ENCODE measurements around the gene SLC52A3. TPM values are rescaled to one million over a fixed set of nuclear protein-coding genes. Genes with fewer than 3 reads are reported as not detected.
A peak's percentile ranks its signal among the peaks of the same experiment; 100 is the strongest.
"Not testable (repeated sequence)": the region's sequence is repeated elsewhere in the genome, so short reads cannot be mapped to it uniquely, and the experiment has no call there.

The SLC52A3 gene
- total RNA-seq, result not detected

DNA sequence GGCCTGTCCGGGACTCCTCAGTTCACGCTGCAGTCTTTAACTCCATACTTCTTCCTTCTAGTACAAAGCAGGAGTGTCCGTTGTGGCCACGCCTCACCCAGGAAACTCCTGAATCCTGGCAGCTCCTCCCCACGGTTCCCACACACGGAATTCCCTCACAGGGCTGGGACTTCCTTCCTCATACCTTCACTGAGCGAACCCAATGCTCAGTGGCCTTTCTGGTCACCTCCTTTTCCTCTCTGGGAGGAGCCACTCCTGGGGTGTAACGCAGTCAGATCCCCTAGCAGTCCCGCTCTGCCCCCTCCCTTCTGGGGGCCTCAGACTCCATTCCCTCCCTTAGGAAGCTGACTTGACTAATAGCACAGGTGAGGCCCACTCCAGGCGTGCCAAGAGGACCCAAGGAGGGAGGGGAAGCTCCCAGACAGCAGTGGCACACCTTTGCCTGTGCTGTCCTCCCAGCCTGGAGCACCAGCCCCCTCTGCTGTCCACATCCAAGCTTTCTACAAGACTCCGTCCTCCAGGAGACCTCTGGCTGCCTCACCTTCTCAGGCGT, at the start of gene SLC52A3:
TSS of gene SLC52A3 (minus strand) at position 75 of the 553 bp plus-strand sequence. CDS start 2,726 bp downstream, outside the sequence.
- Mint-ChIP-seq H3K4me1 (no peaks in the 10 kb centered on the region), H3K27me3 (peaks cover 3% of the 10 kb centered on the region), H3K9me3 (no peaks in the 10 kb centered on the region), H3K27ac (no peak within 1 kb of the TSS), H3K4me3 (no peak within 1 kb of the TSS), H3K36me3 (no peaks in the 10 kb centered on the region)
- POLR2A ChIA-PET, result no interaction called here
- ATAC-seq (ENCODE audit: low read depth), result no peak
- DNase-seq, result no peak

DNA sequence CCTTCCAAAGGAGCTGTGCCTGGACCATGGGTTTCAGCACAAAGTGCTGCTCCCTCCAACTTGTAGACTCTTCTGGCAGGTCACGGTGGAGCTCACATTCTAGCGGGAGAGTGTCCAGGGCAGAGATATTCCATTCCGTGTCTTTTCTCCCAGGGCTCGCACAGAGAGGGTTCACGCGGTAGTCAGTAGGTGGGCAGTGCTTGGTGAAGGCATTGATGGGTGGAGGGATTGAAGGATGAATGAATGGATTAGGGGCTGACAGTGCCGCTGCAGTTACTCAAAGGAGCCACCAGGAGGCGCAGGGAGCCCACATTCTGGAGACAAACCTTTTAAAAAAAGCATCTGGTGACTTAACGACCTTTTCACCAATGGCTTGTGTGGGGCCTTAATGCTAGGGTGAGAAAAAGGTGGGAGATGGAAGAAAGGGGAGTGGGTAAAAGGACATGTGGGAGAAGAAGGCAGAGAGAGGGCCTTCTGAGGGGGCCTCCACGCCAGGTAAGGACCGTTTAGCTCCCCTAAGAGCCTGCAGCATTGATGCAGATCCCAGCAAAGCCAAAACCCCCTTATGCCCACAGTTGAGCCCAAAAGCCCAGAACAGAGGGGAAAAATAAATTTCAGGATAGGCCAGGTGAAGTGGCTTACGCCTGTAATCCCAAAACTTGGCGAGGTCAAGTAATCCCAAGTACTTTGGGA, 47.8 kb upstream of the SLC52A3 start:
- Mint-ChIP-seq H3K4me1 (peaks cover 5% of the 10 kb centered on the region), H3K27ac (no peak overlapping the region), H3K9me3 (no peaks in the 10 kb centered on the region), H3K4me3 (no peak overlapping the region), H3K36me3 (no peaks in the 10 kb centered on the region), H3K27me3 (peaks cover 7% of the 10 kb centered on the region)
- ATAC-seq (ENCODE audit: low read depth), result peak; percentile 40
- POLR2A ChIA-PET, result no interaction called here
- peak; percentile 69 for DNase-seq

DNA sequence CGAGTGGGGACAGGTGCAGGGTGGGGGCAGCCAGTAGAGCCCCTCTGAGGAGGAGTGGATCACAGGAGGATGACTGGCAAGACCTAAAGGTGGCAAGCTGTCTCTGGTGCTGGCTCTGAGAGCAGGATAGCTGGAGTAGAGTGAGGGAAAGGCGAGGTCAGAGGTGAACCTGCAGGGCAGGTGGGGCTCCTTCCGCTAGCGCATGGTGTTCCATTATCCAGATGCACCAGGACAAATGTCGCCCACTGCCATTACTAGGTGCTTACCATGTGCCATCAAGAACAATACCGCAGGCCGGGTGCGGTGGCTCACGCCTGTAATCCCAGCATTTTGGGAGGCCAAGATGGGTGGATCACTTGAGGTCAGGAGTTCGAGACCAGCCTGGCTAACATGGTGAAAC, 46.9 kb upstream of the SLC52A3 start:
- DNase-seq (no peak), ATAC-seq (ENCODE audit: low read depth) (no peak)
- H3K9me3 Mint-ChIP-seq, result no peaks in the 10 kb centered on the region
- POLR2A ChIA-PET, result no interaction called here
- no peak overlapping the region for H3K4me3 Mint-ChIP-seq
- peaks cover 12% of the 10 kb centered on the region for H3K27me3 Mint-ChIP-seq
- no peaks in the 10 kb centered on the region for H3K36me3 Mint-ChIP-seq
- no peak overlapping the region for H3K27ac Mint-ChIP-seq
- peaks cover 3% of the 10 kb centered on the region for H3K4me1 Mint-ChIP-seq

DNA sequence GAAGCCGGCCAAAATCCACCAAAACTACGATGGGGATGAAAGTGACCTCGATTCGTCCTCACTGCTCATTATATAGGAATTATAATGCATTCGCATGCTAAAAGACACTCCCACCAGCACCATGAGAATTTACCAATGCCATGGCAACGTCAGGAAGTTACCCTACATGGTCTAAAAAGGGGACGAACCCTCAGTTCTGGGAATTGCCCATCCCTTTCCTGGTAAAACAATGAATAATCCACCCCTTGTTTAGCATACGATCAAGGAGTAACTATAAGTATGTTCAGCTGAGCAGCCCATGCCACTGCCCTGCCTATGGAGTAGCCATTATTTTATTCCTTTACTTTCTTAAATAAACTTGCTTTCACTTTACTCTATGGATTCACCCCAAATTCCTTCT, 45.1 kb upstream of the SLC52A3 start:
- no peak for DNase-seq
- Mint-ChIP-seq H3K4me1 (peaks cover 2% of the 10 kb centered on the region), H3K9me3 (peaks cover 6% of the 10 kb centered on the region), H3K27me3 (peaks cover 10% of the 10 kb centered on the region), H3K27ac (no peak overlapping the region), H3K4me3 (no peak overlapping the region), H3K36me3 (no peaks in the 10 kb centered on the region)
- ATAC-seq (ENCODE audit: low read depth), result no peak
- POLR2A ChIA-PET, result no interaction called here

DNA sequence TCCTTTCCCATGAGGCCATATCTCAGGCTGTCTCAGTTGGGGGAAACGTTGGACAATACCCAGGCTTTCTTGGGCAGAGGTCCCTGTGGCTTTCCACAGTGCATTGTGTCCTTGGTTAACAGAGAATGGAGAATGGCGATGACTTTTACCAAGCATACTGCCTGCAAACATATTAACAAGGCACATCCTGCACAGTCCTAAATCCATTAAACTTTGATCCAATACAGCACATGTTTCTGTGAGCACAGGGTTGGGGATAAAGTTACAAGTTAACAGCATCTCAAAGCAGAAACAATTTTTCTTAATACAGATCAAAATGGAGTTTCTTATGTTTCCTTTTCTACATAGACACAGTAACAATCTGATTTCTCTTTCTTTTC, 44.1 kb upstream of the SLC52A3 start:
- H3K27ac Mint-ChIP-seq; H3K9me3 Mint-ChIP-seq; POLR2A ChIA-PET; H3K36me3 Mint-ChIP-seq; DNase-seq; H3K4me1 Mint-ChIP-seq; H3K4me3 Mint-ChIP-seq; ATAC-seq (ENCODE audit: low read depth): not testable (repeated sequence)
- peaks cover 10% of the 10 kb centered on the region for H3K27me3 Mint-ChIP-seq

DNA sequence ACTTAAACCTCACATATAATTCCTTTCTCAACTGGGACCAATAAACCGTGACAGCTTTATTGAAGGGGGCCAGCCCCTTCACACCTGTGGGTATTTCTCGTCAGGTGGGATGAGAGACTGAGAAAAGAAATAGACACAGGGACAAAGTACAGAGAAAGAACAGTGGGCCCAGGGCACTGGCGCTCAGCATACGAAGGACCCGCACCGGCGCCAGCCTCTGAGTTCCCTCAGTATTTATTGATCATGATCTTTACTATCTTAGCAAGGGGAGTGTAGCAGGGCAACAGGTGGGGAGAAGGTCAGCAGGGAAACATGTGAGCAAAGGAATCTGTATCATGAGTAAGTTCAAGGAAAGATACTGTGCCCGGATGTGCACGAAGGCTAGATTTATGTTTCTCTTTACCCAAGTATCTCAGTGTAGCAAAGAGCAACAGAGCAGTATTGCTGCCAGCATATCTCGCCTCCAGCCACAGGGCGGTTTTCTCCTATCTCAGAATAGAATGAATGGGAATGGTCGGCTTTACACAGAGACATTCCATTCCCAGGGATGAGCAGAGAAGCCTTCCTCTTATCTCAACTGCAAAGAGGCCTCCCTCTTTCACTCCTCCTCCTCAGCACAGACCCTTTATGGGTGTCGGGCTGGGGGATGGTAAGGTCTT, 43.6 kb upstream of the SLC52A3 start:
- H3K4me1 Mint-ChIP-seq; H3K4me3 Mint-ChIP-seq; ATAC-seq (ENCODE audit: low read depth); DNase-seq; POLR2A ChIA-PET; H3K9me3 Mint-ChIP-seq; H3K36me3 Mint-ChIP-seq; H3K27ac Mint-ChIP-seq: not testable (repeated sequence)
- H3K27me3 Mint-ChIP-seq, result peaks cover 10% of the 10 kb centered on the region

DNA sequence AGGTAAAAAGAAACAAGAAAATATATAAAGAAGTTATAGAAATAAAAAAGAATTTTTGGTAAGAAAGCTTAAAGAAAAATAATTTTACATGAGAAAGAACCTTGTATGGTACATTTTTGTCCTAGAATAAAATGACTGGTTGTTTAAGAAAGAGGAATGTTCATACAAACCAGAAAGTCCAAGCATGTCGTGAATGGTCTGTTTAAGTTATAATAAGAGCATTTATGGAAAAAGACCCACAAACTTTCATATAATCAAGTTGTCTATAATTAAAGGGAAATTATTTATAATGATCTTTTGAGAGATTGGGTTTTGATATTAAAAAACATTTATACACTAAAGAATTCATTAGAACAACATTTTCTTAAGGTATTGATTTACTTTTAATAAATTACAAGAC, 37.4 kb upstream of the SLC52A3 start:
- no peaks in the 10 kb centered on the region for H3K4me1 Mint-ChIP-seq
- POLR2A ChIA-PET, result interaction anchor here (0.6 kb wide), 1 partner anchor 38 kb away, joined by 5 read pairs; no protein-coding TSS in a partner anchor
- ATAC-seq (ENCODE audit: low read depth) (no peak), DNase-seq (no peak)
- H3K4me3 Mint-ChIP-seq, result no peak overlapping the region
- H3K36me3 Mint-ChIP-seq, result peaks cover 2% of the 10 kb centered on the region
- peaks cover 13% of the 10 kb centered on the region for H3K9me3 Mint-ChIP-seq
- no peak overlapping the region for H3K27ac Mint-ChIP-seq
- H3K27me3 Mint-ChIP-seq, result peaks cover 9% of the 10 kb centered on the region

DNA sequence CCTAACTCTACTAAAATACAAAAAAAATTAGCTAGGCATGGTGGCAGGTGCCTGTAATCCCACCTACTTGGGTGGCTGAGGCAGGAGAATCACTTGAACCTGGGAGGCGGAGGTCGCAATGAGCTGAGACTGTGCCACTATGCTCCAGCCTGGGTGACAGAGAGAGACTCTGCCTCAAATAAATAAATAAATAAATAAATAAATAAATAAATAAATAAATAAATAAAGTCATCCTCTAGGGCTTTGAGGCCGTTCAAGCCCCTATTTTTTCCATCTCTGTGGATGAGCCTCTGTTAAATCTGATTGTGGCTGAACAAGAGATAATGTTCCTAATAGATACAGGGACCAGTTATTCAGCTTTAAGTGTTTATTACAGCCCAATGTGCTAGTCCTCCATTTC, 33.4 kb upstream of the SLC52A3 start:
- POLR2A ChIA-PET, result no interaction called here
- ATAC-seq (ENCODE audit: low read depth), result no peak
- Mint-ChIP-seq H3K27ac (no peak overlapping the region), H3K36me3 (peaks cover 2% of the 10 kb centered on the region), H3K9me3 (peaks cover 7% of the 10 kb centered on the region), H3K27me3 (peaks cover 8% of the 10 kb centered on the region), H3K4me1 (no peaks in the 10 kb centered on the region), H3K4me3 (no peak overlapping the region)
- DNase-seq, result no peak

DNA sequence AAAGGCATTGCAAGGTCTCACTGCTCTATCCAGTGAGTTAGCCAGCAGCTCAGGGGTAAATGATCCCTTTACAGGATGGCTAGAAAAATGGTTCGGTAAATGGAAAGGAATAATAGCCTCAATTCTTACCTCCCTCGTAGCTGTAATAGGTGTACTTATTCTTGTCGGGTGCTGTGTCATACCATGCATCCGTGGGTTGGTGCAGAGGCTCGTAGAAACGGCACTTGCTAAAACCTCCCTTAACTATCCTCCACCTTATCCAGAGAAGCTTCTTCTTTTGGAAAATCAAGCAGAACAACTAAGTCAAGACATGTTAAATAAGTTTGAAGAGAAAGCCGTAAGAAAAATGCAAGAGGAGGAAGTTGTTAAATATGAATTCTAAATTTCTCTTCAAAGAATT, 31.7 kb upstream of the SLC52A3 start:
- not testable (repeated sequence) for H3K9me3 Mint-ChIP-seq; H3K4me1 Mint-ChIP-seq; ATAC-seq (ENCODE audit: low read depth)

DNA sequence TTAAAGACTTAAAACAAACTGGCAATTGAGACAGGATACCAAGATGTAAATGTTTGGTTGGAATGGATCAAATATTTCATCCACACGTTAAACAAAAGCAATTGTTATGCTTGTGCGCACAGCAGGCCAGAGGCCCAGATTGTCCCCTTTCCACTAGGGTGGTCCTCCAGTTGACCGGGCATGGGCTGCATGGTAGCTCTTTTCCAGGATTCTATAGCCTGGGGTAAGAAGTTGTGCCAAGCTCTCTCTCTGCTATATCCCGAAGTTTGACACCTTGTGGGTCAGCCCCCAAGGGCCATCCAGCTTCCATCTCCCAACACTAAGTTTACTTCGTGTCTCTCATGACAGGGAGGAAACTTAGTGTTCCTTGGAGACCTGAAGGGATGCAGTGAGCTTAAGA, 30.4 kb upstream of the SLC52A3 start:
- H3K27me3 Mint-ChIP-seq; H3K36me3 Mint-ChIP-seq; H3K9me3 Mint-ChIP-seq; H3K4me3 Mint-ChIP-seq; H3K4me1 Mint-ChIP-seq; DNase-seq; H3K27ac Mint-ChIP-seq; POLR2A ChIA-PET; ATAC-seq (ENCODE audit: low read depth): not testable (repeated sequence)

More for the DNA sequence above, 31.7 kb upstream of the SLC52A3 start:
- H3K36me3 Mint-ChIP-seq, H3K4me3 Mint-ChIP-seq, H3K27me3 Mint-ChIP-seq, H3K27ac Mint-ChIP-seq, DNase-seq, POLR2A ChIA-PET: not testable (repeated sequence)

DNA sequence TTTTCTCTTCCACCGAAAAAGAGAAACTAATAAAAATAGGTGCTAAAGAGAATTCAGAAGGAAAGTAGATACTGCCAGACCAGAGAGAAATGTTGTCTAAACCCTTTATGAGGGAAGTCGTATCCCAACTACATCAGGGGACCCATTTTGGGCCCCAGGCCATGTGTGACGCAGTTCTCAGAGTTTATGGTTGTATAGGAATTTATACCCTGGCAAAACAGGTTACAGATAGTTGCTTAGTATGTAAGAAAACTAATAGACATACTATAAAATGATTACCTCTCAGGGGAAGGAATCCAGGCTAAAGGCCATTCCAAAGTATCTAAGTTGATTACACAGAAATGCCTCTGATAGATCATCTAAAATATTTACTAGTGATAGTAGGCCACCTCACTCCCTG, 28.6 kb upstream of the SLC52A3 start:
- POLR2A ChIA-PET, result no interaction called here
- ATAC-seq (ENCODE audit: low read depth), result no peak
- no peaks in the 10 kb centered on the region for H3K36me3 Mint-ChIP-seq
- H3K27me3 Mint-ChIP-seq, result peaks cover 2% of the 10 kb centered on the region
- no peak overlapping the region for H3K4me3 Mint-ChIP-seq
- H3K9me3 Mint-ChIP-seq, result peaks cover 3% of the 10 kb centered on the region
- DNase-seq, result no peak
- H3K4me1 Mint-ChIP-seq, result no peaks in the 10 kb centered on the region
- H3K27ac Mint-ChIP-seq, result no peak overlapping the region

DNA sequence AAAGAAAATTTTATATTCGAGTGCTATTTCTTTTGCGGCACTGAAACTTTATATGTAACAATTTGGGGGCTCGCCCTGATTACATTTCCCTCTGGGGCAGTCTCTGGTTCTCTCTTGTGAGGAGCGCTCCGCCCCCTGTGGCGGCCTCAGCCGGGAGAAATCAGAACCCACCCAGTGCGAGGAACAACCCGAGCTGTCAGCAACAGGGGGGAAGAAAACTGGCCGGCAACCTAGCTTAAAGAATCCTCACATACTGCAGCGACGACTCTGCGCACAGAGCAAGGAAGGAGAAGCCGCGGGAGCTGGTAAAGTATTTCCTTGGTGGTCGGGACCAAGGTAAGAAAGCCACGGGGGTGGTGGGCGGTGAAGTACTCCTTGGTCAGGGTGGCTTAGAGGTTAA, 23.9 kb upstream of the SLC52A3 start:
- H3K27ac Mint-ChIP-seq, result no peak overlapping the region
- peaks cover 7% of the 10 kb centered on the region for H3K9me3 Mint-ChIP-seq
- DNase-seq, result no peak
- H3K4me1 Mint-ChIP-seq, result no peaks in the 10 kb centered on the region
- no peak overlapping the region for H3K4me3 Mint-ChIP-seq
- no peaks in the 10 kb centered on the region for H3K27me3 Mint-ChIP-seq
- POLR2A ChIA-PET, result no interaction called here
- H3K36me3 Mint-ChIP-seq, result no peaks in the 10 kb centered on the region
- ATAC-seq (ENCODE audit: low read depth), result no peak

DNA sequence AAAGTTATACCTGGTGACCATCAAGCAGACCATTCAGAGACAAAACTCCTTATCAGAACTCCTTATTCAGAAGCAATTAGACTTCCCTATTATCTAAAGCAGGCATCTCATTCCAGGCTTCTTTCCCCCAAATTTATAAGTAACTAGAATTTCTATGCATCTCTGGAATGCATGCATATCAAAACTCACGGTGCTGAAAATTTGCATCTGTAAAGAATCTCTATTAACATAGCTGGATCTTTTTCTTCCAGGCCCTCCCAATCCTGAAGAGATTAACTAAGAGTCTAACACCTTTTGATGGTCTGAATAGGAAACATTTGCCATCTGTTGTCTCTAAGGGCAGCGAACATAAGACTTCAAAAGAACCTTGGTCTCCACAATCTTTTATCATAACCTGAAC, 22.8 kb upstream of the SLC52A3 start:
- peaks cover 10% of the 10 kb centered on the region for H3K9me3 Mint-ChIP-seq
- DNase-seq (no peak), ATAC-seq (ENCODE audit: low read depth) (no peak)
- H3K4me3 Mint-ChIP-seq, result no peak overlapping the region
- POLR2A ChIA-PET, result no interaction called here
- no peaks in the 10 kb centered on the region for H3K4me1 Mint-ChIP-seq
- H3K36me3 Mint-ChIP-seq, result no peaks in the 10 kb centered on the region
- no peak overlapping the region for H3K27ac Mint-ChIP-seq
- no peaks in the 10 kb centered on the region for H3K27me3 Mint-ChIP-seq

DNA sequence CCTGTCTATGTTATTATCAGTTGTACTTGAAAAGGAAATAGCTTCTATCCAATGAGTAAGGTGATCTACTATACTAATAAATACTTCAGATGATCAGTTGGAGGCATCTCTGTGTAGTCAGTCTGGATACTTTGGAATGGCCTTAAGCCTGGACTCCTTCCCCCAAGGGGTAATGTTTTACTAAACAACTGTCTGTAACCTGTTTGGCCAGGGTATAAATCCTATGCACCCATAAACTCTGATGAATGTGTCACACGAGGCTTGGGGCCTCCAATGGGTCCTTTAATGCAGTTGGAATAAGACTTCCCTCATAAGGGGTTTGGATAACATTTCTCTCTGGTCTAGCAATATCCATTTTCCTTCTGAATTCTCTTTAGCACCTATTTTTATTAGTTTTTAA, 19.5 kb upstream of the SLC52A3 start:
- no peaks in the 10 kb centered on the region for H3K4me1 Mint-ChIP-seq
- DNase-seq, result no peak
- H3K27ac Mint-ChIP-seq, result no peak overlapping the region
- POLR2A ChIA-PET, result no interaction called here
- peaks cover 19% of the 10 kb centered on the region for H3K9me3 Mint-ChIP-seq
- peaks cover 2% of the 10 kb centered on the region for H3K36me3 Mint-ChIP-seq
- ATAC-seq (ENCODE audit: low read depth), result no peak
- H3K27me3 Mint-ChIP-seq, result no peaks in the 10 kb centered on the region
- H3K4me3 Mint-ChIP-seq, result no peak overlapping the region
